ENCODE results near the gene INSIG2. TPM values are rescaled to one million over a fixed set of nuclear protein-coding genes. Genes with fewer than 3 reads are reported as not detected.
A peak's percentile ranks its signal among the peaks of the same experiment; 100 is the strongest.

The INSIG2 gene
- total and polyA plus RNA-seq, 9 of the 15 experiments (the other 6 are each of a cell fraction or from before 2014, with no cell fraction given), result 1.5 to 34.2 (median 6.4) TPM

- TF ChIP-seq JUND (IDR thresholded peaks at IDR 0.05; ENCODE audit: borderline replicate concordance, low read depth, low read length), result no peak
- no peak; the same call in 2 of the 3 replicates for TF ChIP-seq JUND (tag; IDR thresholded peaks at IDR 0.05; ENCODE audit: borderline replicate concordance, low read depth, low read length)
- no peak for TF ChIP-seq ZNF124 (CRISPR knock-in tag; IDR thresholded peaks at IDR 0.05)
- no peak for TF ChIP-seq MCM2 (IDR thresholded peaks at IDR 0.05; ENCODE audit: low read depth)
- no peak for TF ChIP-seq GTF2F1 (IDR thresholded peaks at IDR 0.05; ENCODE audit: low read depth, low read length)
- no peak for TF ChIP-seq ZC3H4 (CRISPR knock-in tag; IDR thresholded peaks at IDR 0.05; ENCODE audit: borderline replicate concordance)
- TF ChIP-seq, protein P1, sequence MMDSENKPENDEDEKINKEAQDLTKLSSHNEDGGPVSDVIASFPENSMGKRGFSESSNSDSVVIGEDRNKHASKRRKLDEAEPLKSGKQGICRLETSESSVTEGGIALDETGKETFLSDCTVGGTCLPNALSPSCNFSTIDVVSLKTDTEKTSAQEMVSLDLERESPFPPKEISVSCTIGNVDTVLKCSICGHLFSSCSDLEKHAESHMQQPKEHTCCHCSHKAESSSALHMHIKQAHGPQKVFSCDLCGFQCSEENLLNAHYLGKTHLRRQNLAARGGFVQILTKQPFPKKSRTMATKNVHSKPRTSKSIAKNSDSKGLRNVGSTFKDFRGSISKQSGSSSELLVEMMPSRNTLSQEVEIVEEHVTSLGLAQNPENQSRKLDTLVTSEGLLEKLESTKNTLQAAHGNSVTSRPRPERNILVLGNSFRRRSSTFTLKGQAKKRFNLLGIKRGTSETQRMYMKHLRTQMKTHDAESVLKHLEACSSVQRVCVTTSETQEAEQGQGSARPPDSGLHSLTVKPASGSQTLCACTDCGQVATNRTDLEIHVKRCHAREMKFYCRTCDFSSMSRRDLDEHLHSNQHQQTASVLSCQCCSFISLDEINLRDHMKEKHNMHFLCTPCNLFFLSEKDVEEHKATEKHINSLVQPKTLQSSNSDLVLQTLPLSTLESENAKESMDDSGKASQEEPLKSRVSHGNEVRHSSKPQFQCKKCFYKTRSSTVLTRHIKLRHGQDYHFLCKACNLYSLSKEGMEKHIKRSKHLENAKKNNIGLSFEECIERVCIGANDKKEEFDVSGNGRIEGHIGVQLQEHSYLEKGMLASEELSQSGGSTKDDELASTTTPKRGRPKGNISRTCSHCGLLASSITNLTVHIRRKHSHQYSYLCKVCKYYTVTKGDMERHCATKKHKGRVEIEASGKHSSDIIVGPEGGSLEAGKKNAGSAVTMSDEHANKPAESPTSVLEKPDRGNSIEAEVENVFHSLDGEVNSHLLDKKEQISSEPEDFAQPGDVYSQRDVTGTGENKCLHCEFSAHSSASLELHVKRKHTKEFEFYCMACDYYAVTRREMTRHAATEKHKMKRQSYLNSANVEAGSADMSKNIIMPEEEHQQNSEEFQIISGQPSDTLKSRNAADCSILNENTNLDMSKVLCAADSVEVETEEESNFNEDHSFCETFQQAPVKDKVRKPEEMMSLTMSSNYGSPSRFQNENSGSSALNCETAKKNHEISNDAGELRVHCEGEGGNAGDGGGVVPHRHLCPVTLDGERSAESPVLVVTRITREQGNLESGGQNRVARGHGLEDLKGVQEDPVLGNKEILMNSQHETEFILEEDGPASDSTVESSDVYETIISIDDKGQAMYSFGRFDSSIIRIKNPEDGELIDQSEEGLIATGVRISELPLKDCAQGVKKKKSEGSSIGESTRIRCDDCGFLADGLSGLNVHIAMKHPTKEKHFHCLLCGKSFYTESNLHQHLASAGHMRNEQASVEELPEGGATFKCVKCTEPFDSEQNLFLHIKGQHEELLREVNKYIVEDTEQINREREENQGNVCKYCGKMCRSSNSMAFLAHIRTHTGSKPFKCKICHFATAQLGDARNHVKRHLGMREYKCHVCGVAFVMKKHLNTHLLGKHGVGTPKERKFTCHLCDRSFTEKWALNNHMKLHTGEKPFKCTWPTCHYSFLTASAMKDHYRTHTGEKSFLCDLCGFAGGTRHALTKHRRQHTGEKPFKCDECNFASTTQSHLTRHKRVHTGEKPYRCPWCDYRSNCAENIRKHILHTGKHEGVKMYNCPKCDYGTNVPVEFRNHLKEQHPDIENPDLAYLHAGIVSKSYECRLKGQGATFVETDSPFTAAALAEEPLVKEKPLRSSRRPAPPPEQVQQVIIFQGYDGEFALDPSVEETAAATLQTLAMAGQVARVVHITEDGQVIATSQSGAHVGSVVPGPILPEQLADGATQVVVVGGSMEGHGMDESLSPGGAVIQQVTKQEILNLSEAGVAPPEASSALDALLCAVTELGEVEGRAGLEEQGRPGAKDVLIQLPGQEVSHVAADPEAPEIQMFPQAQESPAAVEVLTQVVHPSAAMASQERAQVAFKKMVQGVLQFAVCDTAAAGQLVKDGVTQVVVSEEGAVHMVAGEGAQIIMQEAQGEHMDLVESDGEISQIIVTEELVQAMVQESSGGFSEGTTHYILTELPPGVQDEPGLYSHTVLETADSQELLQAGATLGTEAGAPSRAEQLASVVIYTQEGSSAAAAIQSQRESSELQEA (IDR thresholded peaks at IDR 0.05; ENCODE audit: low read depth), result peak; percentile 69; the same call in 1 of the 2 replicates
- TF ChIP-seq, protein P2, sequence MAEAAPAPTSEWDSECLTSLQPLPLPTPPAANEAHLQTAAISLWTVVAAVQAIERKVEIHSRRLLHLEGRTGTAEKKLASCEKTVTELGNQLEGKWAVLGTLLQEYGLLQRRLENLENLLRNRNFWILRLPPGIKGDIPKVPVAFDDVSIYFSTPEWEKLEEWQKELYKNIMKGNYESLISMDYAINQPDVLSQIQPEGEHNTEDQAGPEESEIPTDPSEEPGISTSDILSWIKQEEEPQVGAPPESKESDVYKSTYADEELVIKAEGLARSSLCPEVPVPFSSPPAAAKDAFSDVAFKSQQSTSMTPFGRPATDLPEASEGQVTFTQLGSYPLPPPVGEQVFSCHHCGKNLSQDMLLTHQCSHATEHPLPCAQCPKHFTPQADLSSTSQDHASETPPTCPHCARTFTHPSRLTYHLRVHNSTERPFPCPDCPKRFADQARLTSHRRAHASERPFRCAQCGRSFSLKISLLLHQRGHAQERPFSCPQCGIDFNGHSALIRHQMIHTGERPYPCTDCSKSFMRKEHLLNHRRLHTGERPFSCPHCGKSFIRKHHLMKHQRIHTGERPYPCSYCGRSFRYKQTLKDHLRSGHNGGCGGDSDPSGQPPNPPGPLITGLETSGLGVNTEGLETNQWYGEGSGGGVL (CRISPR knock-in tag; IDR thresholded peaks at IDR 0.05), result no peak
- TF ChIP-seq ETV5 (CRISPR knock-in tag; IDR thresholded peaks at IDR 0.05; ENCODE audit: low read depth), result no peak
- TF ChIP-seq ZNF444 (CRISPR knock-in tag; IDR thresholded peaks at IDR 0.05), result no peak
- TF ChIP-seq ZBTB26 (CRISPR knock-in tag; IDR thresholded peaks at IDR 0.05), result no peak
- TF ChIP-seq HDGF (IDR thresholded peaks at IDR 0.05), result no peak
- TF ChIP-seq HNRNPH1 (optimal IDR thresholded peaks at IDR 0.05; ENCODE audit: low read depth, low read length), result no peak
- peak; percentile 75 for TF ChIP-seq RBFOX2 (IDR thresholded peaks at IDR 0.05; ENCODE audit: low read depth, low read length)
- no peak for TF ChIP-seq ZNF140 (CRISPR knock-in tag; IDR thresholded peaks at IDR 0.05)
- TF ChIP-seq RAD51 (IDR thresholded peaks at IDR 0.05; ENCODE audit: borderline replicate concordance, low read depth), result no peak
These were observed at the start of gene INSIG2 (continued) for GRCh38 chr2:118088051-118089024.
